Colonic mucosa (tissue), 4 donors: ENCODE measurements around the gene STXBP6. TPM values are rescaled to one million over a fixed set of nuclear protein-coding genes. Genes with fewer than 3 reads are reported as not detected.

Experiments used
- DNase-seq: peaks from one replicate; pipeline ENCODE4 v3.0.0-alpha.2; 2020
- H3K27ac ChIP-seq: fragments of 200-600 bp; one replicate; pipeline ENCODE4 v1.8.0; 2021
- H3K27me3 ChIP-seq: fragments of 200-600 bp; one replicate; pipeline ENCODE4 v1.8.0; 2021
- H3K36me3 ChIP-seq: fragments of 200-600 bp; one replicate; pipeline ENCODE4 v1.8.0; 2021
- H3K4me1 ChIP-seq: fragments of 200-600 bp; one replicate; pipeline ENCODE4 v1.8.0; 2021; ENCODE audit warnings: mild to moderate bottlenecking
- H3K4me3 ChIP-seq: fragments of 200-600 bp; one replicate; pipeline ENCODE4 v1.8.0; 2021
- H3K9ac ChIP-seq, 2 donors: one replicate each; pipeline ENCODE4 v1.7.0; 2013; ENCODE audit warnings: control low read depth in 2 of 2, low read depth in 2 of 2, low read length in 2 of 2
- H3K9me3 ChIP-seq: fragments of 200-600 bp; one replicate; pipeline ENCODE4 v1.8.0; 2021
- intact Hi-C: fragments of 100-400 bp; cut with DNase I; formaldehyde crosslinking; loops from one replicate; pipeline ENCODE4 v1.14.1; 2022
- total RNA-seq, 2 donors: library from RNA; stranded (reverse); fragmentation: NEBNext Ultra II Directional in 1 of 2; extraction: Animal tissue kit (Norgen Biotek cat#: 25700) in 1 of 2; gene quantifications; one replicate each; pipeline ENCODE4 v1.2.1, GENCODE V29; 2021
- TF ChIP-seq, protein P1 (sequence below): fragments of 200-600 bp; IDR thresholded peaks from one replicate; pipeline ENCODE4 v1.8.0; 2022; ENCODE audit warnings: antibody characterized with exemption, mild to moderate bottlenecking
- donor health status: healthy.
- donor health status: DM: no; HTN: no; CAD: no.
- donor health status: DM: no; HTN: no; CAD: no.

STXBP6 gene
- total RNA-seq, 2 donors from 2014 or later = 23.7 to 26.1 TPM

DNA sequence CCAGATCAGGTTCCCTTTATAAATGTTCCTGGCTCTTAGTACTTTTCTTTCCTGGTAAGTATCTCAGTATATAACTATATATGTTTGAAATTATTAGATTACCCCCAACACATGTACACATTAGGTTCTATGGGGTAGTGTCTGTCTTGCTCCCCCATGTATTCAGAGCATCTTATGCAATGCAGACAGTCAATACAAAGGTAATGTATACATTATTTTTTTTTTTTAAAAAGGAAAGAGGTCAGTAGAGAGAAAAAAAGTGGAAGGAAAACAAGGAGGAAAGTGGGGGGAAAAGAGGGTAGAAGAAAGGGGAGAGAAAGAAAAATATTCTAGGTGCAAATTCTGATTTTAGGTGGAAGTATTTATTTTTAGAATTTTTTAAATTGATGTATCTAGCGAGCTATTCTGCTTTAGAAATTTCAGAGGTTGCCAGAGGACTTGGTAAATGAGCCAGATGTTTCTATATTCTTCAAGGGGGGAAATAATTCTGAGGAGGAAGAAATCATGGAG is 157.9 kb downstream of the STXBP6 start:
- DNase-seq = no peak
- no peak overlapping the region for H3K27ac ChIP-seq
- no peaks in the 10 kb centered on the region for H3K4me1 ChIP-seq
- no peak overlapping the region for H3K9ac ChIP-seq
- H3K36me3 ChIP-seq = no peaks in the 10 kb centered on the region
- H3K27me3 ChIP-seq = no peaks in the 10 kb centered on the region
- TF ChIP-seq, protein P1, sequence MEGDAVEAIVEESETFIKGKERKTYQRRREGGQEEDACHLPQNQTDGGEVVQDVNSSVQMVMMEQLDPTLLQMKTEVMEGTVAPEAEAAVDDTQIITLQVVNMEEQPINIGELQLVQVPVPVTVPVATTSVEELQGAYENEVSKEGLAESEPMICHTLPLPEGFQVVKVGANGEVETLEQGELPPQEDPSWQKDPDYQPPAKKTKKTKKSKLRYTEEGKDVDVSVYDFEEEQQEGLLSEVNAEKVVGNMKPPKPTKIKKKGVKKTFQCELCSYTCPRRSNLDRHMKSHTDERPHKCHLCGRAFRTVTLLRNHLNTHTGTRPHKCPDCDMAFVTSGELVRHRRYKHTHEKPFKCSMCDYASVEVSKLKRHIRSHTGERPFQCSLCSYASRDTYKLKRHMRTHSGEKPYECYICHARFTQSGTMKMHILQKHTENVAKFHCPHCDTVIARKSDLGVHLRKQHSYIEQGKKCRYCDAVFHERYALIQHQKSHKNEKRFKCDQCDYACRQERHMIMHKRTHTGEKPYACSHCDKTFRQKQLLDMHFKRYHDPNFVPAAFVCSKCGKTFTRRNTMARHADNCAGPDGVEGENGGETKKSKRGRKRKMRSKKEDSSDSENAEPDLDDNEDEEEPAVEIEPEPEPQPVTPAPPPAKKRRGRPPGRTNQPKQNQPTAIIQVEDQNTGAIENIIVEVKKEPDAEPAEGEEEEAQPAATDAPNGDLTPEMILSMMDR = no peak
- intact Hi-C loops = no loop called here
- no peak overlapping the region for H3K4me3 ChIP-seq
- H3K9me3 ChIP-seq = no peaks in the 10 kb centered on the region

DNA sequence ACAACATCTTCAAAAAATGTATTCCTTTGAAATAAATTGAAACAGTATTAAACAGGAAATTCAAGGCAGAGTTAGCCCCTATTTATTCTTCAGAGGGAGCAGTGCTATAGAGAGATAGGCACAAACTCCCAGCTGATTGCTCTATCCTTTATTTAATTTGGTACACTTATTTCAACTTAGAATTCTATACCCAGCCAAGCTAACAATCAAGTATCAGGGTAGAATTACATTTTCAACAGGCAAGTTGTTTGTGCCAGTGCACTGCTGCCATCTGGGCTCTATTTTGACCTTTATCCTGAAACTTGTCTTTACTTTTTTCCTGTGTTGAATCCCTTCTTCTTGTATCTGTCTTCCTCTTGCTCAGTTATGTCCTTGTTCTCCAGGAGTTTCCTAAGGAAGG is 159.2 kb downstream of the STXBP6 start:
- H3K27me3 ChIP-seq = no peaks in the 10 kb centered on the region
- TF ChIP-seq, protein P1 = no peak
- no peak overlapping the region for H3K27ac ChIP-seq
- H3K9me3 ChIP-seq = no peaks in the 10 kb centered on the region
- no peak overlapping the region for H3K4me3 ChIP-seq
- no peaks in the 10 kb centered on the region for H3K36me3 ChIP-seq
- intact Hi-C loops = no loop called here
- DNase-seq = no peak
- no peak overlapping the region for H3K9ac ChIP-seq
- H3K4me1 ChIP-seq = no peaks in the 10 kb centered on the region

DNA sequence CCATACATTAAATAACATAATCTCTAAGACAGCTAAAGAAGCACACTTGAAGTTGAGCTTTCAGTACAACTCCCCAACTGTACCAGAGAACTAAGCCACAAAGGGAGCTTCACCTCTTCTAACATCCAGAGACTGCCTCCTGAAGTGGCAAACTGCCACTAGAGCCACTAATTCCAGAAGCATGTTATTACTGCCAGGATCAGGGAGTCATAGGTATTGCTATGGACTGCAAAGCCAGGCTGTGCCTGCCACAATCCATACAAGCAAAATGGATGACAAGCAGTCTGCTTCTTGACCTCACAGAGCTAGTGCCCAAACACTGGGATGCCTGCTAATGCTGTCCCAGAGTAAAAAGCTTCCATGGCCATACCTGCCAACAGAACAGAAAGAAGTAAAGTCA is 160.1 kb downstream of the STXBP6 start:
- no peaks in the 10 kb centered on the region for H3K4me1 ChIP-seq
- no peaks in the 10 kb centered on the region for H3K27me3 ChIP-seq
- no peak overlapping the region for H3K27ac ChIP-seq
- H3K36me3 ChIP-seq = no peaks in the 10 kb centered on the region
- H3K9ac ChIP-seq = no peak overlapping the region
- no peaks in the 10 kb centered on the region for H3K9me3 ChIP-seq
- no peak overlapping the region for H3K4me3 ChIP-seq
- intact Hi-C loops = no loop called here
- no peak for DNase-seq
- TF ChIP-seq, protein P1 = no peak

DNA sequence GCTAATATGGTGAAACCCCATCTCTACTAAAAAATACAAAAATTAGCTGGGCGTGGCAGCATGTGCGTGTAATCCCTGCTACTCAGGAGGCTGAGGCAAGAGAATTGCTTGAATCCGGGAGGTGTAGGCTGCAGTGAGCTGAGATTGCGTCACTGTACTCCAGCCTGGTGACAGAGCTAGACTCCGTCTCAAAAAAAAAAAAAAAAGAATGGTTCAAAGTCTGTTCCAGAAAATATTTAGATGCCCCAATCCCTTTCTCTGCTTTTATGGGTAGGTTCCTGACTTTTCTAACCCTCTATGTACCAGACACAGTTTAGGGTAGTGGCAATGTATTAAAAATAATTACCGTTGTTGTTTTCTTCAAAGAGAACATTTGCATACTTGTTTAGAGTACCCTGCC is 161.4 kb downstream of the STXBP6 start:
- no peaks in the 10 kb centered on the region for H3K4me1 ChIP-seq
- H3K9ac ChIP-seq = no peak overlapping the region
- intact Hi-C loops = no loop called here
- no peaks in the 10 kb centered on the region for H3K9me3 ChIP-seq
- no peak overlapping the region for H3K27ac ChIP-seq
- no peak overlapping the region for H3K4me3 ChIP-seq
- no peaks in the 10 kb centered on the region for H3K27me3 ChIP-seq
- TF ChIP-seq, protein P1 = no peak
- DNase-seq = no peak
- H3K36me3 ChIP-seq = no peaks in the 10 kb centered on the region

DNA sequence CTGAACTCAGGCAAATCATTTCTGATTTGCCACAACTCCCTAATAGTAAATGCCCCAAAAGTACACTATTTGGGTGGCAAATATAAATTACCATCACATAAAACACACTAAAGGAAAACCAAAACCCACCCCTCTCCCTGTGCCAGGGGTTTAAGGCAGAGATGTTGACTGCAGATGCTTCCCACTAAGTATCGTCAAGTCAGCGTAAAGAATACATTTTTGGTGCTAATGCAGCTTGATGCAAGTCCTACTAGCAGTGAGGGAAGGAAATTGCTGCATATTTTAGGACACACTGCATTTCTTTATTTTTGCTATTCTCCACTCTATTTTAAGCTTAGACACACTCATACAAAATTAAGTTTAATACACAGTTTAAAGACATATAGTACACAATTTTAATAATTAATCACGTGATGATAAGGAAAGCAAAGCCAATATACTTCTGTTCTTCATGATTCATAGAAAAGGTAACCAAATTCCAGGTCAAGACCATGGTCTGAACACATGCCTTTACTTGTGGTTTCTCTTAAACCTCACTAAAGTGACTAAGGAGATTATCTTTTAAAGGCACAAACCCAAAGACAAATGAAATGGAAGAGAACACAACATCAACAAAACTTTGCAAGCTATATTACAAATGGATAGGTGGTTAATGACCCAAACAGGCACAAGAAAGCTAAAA is 162.2 kb downstream of the STXBP6 start:
- H3K36me3 ChIP-seq = no peaks in the 10 kb centered on the region
- H3K9me3 ChIP-seq = no peaks in the 10 kb centered on the region
- H3K4me1 ChIP-seq = no peaks in the 10 kb centered on the region
- H3K4me3 ChIP-seq = no peak overlapping the region
- no peak for DNase-seq
- H3K9ac ChIP-seq = no peak overlapping the region
- TF ChIP-seq, protein P1 = no peak
- no peak overlapping the region for H3K27ac ChIP-seq
- no peaks in the 10 kb centered on the region for H3K27me3 ChIP-seq
- intact Hi-C loops = no loop called here
